GM23248 (cell line): ENCODE data around the gene UROD. TPM values are rescaled to one million over a fixed set of nuclear protein-coding genes. Genes with fewer than 3 reads are reported as not detected.
"Not testable (repeated sequence)": the region's sequence is repeated elsewhere in the genome, so short reads cannot be mapped to it uniquely, and the experiment has no call there.

ENCODE experiments used
- DNase-seq: peaks from one replicate; pipeline ENCODE4 v3.0.0-alpha.2; 2015
- H2AFZ ChIP-seq: fragments of 200-600 bp; sonication (generic); 2 replicates; pipeline ENCODE4 v1.6.1; 2016; ENCODE audit warnings: antibody characterized with exemption
- H3F3A ChIP-seq: fragments of 200-600 bp; sonication (generic); 2 replicates; pipeline ENCODE4 v1.6.1; 2016; ENCODE audit warnings: mild to moderate bottlenecking, antibody characterized with exemption, mixed run types; ENCODE audit not compliant: insufficient read depth
- H3K27ac ChIP-seq: fragments of 200-600 bp; sonication (generic); 2 replicates; pipeline ENCODE4 v1.5.1; 2016; ENCODE audit warnings: mild to moderate bottlenecking
- H3K27me3 ChIP-seq: fragments of 200-600 bp; sonication (generic); replicated peaks from 2 replicates; pipeline ENCODE4 v1.6.1; 2016; ENCODE audit warnings: mild to moderate bottlenecking; ENCODE audit not compliant: insufficient read depth
- H3K36me3 ChIP-seq: fragments of 200-600 bp; sonication (generic); 2 replicates; pipeline ENCODE4 v1.6.1; 2016; ENCODE audit warnings: low read depth, mild to moderate bottlenecking
- H3K4me1 ChIP-seq: fragments of 200-600 bp; sonication (generic); 2 replicates; pipeline ENCODE4 v1.6.1; 2016; ENCODE audit warnings: mild to moderate bottlenecking; ENCODE audit not compliant: insufficient read depth
- H3K4me2 ChIP-seq: fragments of 200-600 bp; sonication (generic); one replicate; pipeline ENCODE4 v1.6.1; 2016; ENCODE audit warnings: mild to moderate bottlenecking; ENCODE audit not compliant: unreplicated experiment
- H3K4me3 ChIP-seq: fragments of 200-600 bp; sonication (generic); 2 replicates; pipeline ENCODE4 v1.5.1; 2016; ENCODE audit warnings: mild to moderate bottlenecking
- H3K79me2 ChIP-seq: fragments of 200-600 bp; sonication (generic); 2 replicates; pipeline ENCODE4 v1.6.1; 2016; ENCODE audit warnings: mild to moderate bottlenecking; ENCODE audit not compliant: insufficient read depth
- H3K9ac ChIP-seq: fragments of 200-600 bp; sonication (generic); 2 replicates; pipeline ENCODE4 v1.6.1; 2016; ENCODE audit warnings: mild to moderate bottlenecking
- H3K9me2 ChIP-seq: fragments of 200-600 bp; sonication (generic); 2 replicates; pipeline ENCODE4 v1.6.1; 2016; ENCODE audit warnings: mixed run types, mild to moderate bottlenecking, moderate library complexity; ENCODE audit not compliant: insufficient read depth
- H3K9me3 ChIP-seq: fragments of 200-600 bp; sonication (generic); one replicate; pipeline ENCODE4 v1.6.1; 2017; ENCODE audit warnings: low read depth
- H4K20me1 ChIP-seq: fragments of 200-600 bp; sonication (generic); 2 replicates; pipeline ENCODE4 v1.6.0; 2016; ENCODE audit not compliant: insufficient read depth
- EZH2 ChIP-seq: fragments of 200-600 bp; sonication (generic); IDR thresholded peaks from 2 replicates; pipeline ENCODE4 v1.6.1; 2018; ENCODE audit warnings: antibody characterized with exemption, mild to moderate bottlenecking; ENCODE audit not compliant: insufficient read depth, poor library complexity, severe bottlenecking
- EZH2phosphoT487 ChIP-seq: fragments of 200-600 bp; sonication (generic); IDR thresholded peaks from 2 replicates; pipeline ENCODE4 v1.6.1; 2018; ENCODE audit warnings: antibody characterized with exemption, moderate library complexity, mild to moderate bottlenecking, low read depth; ENCODE audit not compliant: insufficient read depth
- WGBS, 2 experiments: methylation state at CpG; one replicate each; pipeline ENCODE4 v1.1.6; 2015 to 2017; ENCODE audit warnings: low lambda C conversion rate in 2 of 2, low coverage in 1 of 2; ENCODE audit errors: missing lambda C conversion rate in 2 of 2; 5-methylcytosine and 5-hydroxymethylcytosine counted together
- in situ Hi-C: fragments of 300-500 bp; cut with MboI; formaldehyde crosslinking; loops from 2 replicates; pipeline ENCODE4 v1.15.0; 2020
- polyA plus RNA-seq: library from polyadenylated mRNA; unstranded; fragments of >200 nt; fragmentation: Nextera tagmentation; extraction: Ambion mirVana; gene quantifications from 2 replicates; pipeline ENCODE4 v1.2.1, GENCODE V29; 2016
- total RNA-seq: library from RNA; depleted of rRNA; stranded (reverse); fragments of >200 nt; shearing (Covaris generic); gene quantifications from 2 replicates; pipeline ENCODE4 v1.2.3, GENCODE V29; 2014

Gene UROD
- total and polyA plus RNA-seq, 2 experiments from 2014 or later: 103 to 141 TPM

DNA sequence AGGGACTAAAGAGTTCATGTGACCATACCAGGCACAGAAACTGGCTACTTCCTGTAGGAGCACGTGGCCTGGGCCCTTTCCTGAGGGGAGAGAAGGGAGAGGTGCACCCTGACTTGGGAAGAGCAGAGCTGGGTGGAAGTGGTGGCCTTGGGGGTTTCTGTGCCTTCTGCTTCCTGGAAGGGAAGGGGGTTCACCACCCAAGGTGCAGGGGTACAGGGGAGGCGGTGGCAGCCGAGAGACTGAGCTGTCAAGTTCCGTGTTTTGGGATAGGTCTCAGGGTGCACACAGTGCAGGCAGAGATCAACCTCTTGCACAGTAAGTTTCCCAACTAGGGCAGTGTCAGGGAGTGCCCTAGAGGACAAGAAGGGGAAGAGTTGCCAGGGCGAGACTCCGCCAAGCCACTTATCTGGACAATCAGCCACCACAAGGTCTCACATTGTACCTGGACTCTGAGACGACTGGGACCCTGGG is 11.0 kb upstream of the UROD start:
- DNase-seq: no peak
- no peaks in the 10 kb centered on the region for H3K27me3 ChIP-seq
- no peaks in the 10 kb centered on the region; the same call in 1 of the 2 replicates for H3K36me3 ChIP-seq
- no peaks in the 10 kb centered on the region for H3K9me3 ChIP-seq
- 67 to 69% methylated on average over 7 of the region's 7 CpGs for WGBS, 2 experiments
- H3K4me3 ChIP-seq: no peak overlapping the region
- no peak overlapping the region for H2AFZ ChIP-seq
- H3K9me2 ChIP-seq: no peaks in the 10 kb centered on the region
- no peaks in the 10 kb centered on the region for H3K79me2 ChIP-seq
- H3F3A ChIP-seq: no peaks in the 10 kb centered on the region; the same call in 1 of the 2 replicates
- H3K4me2 ChIP-seq: no peak overlapping the region
- H3K27ac ChIP-seq: no peak overlapping the region
- in situ Hi-C loops: loop anchor here (10.0 kb wide), 1 partner anchor 166 kb away; no protein-coding TSS in a partner anchor
- no peaks in the 10 kb centered on the region for H3K4me1 ChIP-seq
- no peak for TF ChIP-seq EZH2phosphoT487
- TF ChIP-seq EZH2: no peak
- H4K20me1 ChIP-seq: no peaks in the 10 kb centered on the region
- no peak overlapping the region for H3K9ac ChIP-seq

DNA sequence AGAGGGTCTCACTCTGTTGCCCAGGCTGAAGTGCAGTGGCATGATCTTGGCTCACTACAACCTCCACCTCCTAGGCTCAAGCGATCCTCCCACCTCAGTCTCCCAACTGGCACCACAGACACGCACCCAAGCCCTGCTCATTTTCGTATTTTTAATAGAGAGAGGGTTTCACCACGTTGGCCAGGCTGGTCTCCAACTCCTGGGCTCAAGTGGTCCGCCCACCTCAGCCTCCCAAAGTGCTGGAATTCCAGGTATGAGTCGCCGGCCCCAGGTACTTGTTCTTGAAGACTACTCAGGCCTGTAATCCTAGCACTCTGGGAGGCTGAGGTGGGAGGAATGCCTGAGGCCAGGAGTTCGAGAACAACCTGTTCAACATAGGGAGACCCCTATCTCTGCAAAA is 10.5 kb upstream of the UROD start:
- not testable (repeated sequence) for H3K9me2 ChIP-seq, H3K9ac ChIP-seq, DNase-seq, H4K20me1 ChIP-seq, H2AFZ ChIP-seq, H3K79me2 ChIP-seq, H3K27ac ChIP-seq, H3K9me3 ChIP-seq, H3K36me3 ChIP-seq, H3K4me1 ChIP-seq, H3K4me3 ChIP-seq, H3K27me3 ChIP-seq, H3K4me2 ChIP-seq, H3F3A ChIP-seq
- 75 to 77% methylated on average over 8 of the region's 8 CpGs for WGBS, 2 experiments
- in situ Hi-C loops: loop anchor here (10.0 kb wide), 1 partner anchor 167 kb away; no protein-coding TSS in a partner anchor

DNA sequence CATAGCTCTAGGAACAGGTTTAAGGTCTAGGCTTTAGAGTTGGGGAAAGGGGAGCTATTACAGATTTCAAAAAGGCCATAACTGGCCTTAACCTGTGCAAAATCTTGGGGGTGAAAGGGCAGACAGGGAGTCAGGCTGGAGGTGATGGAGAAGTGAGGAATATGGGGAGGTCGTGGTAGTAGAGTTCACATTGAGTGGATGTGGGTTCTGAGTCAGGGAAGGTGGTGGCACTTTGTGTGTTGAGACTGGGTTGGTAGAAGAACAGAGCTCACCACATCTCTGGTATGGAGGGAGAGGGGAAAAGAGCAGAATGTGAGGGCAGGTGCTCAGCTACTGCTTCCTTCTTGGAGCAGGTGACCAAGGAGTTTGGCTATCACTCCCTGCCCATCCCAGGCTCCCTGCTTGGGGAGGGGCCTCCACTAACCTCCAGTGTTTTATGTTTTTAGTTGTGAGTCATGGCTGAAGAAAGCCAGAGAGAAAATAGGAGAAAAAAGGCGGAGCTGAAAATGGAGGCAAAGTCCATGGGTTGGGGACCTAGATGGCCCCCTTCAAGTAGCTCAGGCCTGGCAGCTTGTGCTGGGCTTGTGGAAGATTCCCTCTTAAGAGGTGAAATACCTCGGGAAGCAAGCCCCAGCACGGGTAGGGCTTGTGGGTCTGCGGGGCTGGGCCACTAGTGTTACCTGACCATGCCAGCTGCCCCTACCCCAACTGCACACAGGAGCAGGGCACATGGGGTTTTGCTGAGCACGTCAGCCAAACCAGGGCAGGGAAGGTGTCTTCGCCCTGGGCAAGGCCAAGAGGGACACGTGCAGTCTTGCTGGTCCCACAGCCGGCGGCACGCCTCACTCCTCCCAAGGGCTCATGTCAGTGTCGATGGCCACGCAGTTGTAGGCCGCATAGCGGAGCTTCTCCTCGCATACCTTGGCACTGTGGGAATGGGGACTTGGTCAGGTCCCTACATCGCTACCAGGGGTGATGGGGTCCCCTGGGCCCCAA is 9.1 kb upstream of the UROD start:
- WGBS, 2 experiments: 90 to 91% methylated on average over 17 of the region's 17 CpGs
- in situ Hi-C loops: loop anchor here (10.0 kb wide), 1 partner anchor 168 kb away; no protein-coding TSS in a partner anchor
- H3K9ac ChIP-seq: no peak overlapping the region
- H3K4me1 ChIP-seq: no peaks in the 10 kb centered on the region
- no peaks in the 10 kb centered on the region for H4K20me1 ChIP-seq
- no peak overlapping the region for H2AFZ ChIP-seq
- TF ChIP-seq EZH2phosphoT487 (no peak), EZH2 (no peak)
- H3K79me2 ChIP-seq: no peaks in the 10 kb centered on the region
- no peak overlapping the region for H3K4me2 ChIP-seq
- no peak overlapping the region for H3K4me3 ChIP-seq
- H3K27me3 ChIP-seq: no peaks in the 10 kb centered on the region
- no peaks in the 10 kb centered on the region for H3K9me3 ChIP-seq
- no peak overlapping the region for H3K27ac ChIP-seq
- DNase-seq: no peak
- no peaks in the 10 kb centered on the region; the same call in 1 of the 2 replicates for H3K36me3 ChIP-seq
- no peaks in the 10 kb centered on the region; the same call in 1 of the 2 replicates for H3F3A ChIP-seq
- no peaks in the 10 kb centered on the region for H3K9me2 ChIP-seq

DNA sequence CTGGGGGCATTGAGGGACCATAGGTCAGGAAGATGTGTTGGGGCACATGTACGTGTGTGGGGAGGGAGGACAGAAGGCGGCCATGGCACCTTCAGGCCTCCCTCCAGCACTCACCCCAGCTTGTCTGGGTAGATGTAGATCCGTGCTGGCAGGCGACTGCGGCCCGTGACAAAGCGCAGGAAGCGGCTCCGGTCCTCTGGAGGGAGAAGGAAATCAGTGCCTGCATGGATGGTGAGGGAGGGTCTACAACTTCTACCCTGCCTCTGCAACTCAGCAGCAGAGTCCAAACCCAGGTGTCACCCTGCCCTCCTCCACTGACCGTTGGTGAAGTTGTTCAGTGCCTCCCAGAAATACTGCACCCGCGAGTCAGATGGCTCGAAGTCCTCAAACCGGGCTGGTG is 8.3 kb upstream of the UROD start:
- H3K4me3 ChIP-seq: no peak overlapping the region
- no peak overlapping the region for H3K4me2 ChIP-seq
- H4K20me1 ChIP-seq: no peaks in the 10 kb centered on the region
- in situ Hi-C loops: loop anchor here (10.0 kb wide), 1 partner anchor 169 kb away; no protein-coding TSS in a partner anchor
- no peaks in the 10 kb centered on the region for H3K79me2 ChIP-seq
- no peak overlapping the region for H2AFZ ChIP-seq
- 91% methylated on average over 14 of the region's 14 CpGs for WGBS, 2 experiments
- H3K27ac ChIP-seq: no peak overlapping the region
- no peaks in the 10 kb centered on the region; the same call in 1 of the 2 replicates for H3F3A ChIP-seq
- DNase-seq: no peak
- no peak overlapping the region for H3K9ac ChIP-seq
- TF ChIP-seq EZH2 (no peak), EZH2phosphoT487 (no peak)
- H3K9me3 ChIP-seq: no peaks in the 10 kb centered on the region
- no peaks in the 10 kb centered on the region for H3K27me3 ChIP-seq
- H3K4me1 ChIP-seq: no peaks in the 10 kb centered on the region
- H3K9me2 ChIP-seq: no peaks in the 10 kb centered on the region
- H3K36me3 ChIP-seq: no peaks in the 10 kb centered on the region; the same call in 1 of the 2 replicates
